Renal pelvis (tissue), 4 donors: ENCODE results near the gene SRP68. TPM values are rescaled to one million over a fixed set of nuclear protein-coding genes. Genes with fewer than 3 reads are reported as not detected.
"Not testable (repeated sequence)": the region's sequence is repeated elsewhere in the genome, so short reads cannot be mapped to it uniquely, and the experiment has no call there.

Source experiments
- DNase-seq: peaks from one replicate; pipeline ENCODE4 v3.0.0-alpha.2; 2013
- polyA plus RNA-seq, 3 donors: library from polyadenylated mRNA; unstranded; fragments of 120-200 nt; gene quantifications; one replicate each; pipeline ENCODE4 v1.2.1, GENCODE V29; 2013; ENCODE audit not compliant: insufficient read length in 3 of 3

Gene SRP68
- polyA plus RNA-seq, 3 donors: 97.6 to 109 (median 106) TPM

DNA sequence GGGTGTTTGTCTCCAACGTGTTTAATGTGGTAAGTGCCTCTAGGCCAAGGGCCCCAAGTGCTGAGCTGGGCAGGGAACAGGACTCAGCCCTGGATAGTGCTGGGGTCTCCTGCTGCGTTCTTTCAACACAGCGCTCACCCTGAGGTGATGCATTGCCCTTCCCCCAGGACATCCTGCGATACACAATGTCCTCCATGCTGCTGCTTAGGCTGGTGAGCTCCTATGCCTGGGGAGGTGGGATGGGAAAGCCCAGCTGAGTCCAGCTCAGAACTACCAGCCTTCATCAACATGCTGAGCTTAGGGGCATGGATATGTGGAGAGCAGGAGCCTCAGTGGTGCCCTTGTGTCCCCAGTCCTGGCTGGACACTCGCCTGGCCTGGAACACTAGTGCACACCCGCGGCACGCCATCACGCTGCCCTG, 7.2 kb upstream of the SRP68 start:
- no peak for DNase-seq

DNA sequence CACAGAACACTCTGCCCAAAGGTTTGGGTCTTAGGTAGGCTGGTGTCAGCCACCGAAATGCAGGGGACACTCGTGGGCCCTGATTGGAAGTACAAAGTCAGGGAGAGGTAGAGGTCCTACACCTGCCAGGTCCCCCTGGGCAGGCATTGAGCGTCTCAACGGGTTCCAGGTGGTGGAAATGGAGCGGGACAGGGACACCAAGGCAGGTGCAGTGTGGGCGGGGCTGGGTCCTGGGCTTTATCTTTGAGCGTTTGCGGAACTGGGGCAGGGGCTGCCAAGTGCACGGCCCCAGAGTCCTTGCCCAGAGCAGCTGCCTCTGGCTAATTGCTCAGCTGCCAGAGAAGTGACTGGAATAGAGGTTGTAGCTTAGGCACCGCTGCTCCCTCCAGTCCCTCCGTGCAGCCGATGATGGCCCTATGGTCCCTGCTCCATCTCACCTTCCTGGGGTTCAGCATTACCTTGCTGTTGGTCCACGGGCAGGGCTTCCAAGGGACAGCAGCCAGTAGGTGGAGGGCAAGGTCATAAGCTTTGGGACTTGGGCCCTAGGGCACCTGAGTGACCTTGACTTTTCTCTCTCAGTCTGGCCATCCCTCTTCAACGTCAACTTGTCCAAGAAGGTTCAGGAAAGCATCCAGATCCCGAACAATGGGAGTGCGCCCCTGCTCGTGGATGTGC, 6.7 kb upstream of the SRP68 start, which contains the start of gene ZACN:
TSS of gene ZACN (plus strand) at position 323 of the 675 bp plus-strand sequence. CDS start at position 406, 83 bp downstream.
- no peak for DNase-seq

DNA sequence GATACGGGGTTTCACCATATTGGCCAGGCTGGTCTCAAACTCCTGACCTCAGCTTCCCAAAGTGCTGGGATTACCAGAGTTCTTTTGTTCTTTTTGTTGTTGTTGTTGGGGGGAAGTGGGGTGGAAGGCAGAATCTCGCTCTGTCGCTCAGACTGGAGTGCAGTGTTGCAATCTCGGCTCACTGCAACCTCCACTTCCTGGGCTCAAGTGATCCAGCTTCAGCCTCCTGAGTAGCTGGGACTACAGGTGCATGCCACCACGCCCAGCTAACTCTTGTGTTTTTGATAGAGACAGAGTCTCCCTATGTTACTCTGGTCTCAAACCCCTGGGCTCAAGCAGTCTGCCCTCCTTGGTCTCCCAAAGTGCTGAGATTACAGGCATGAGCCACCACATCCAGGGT, 6.1 kb upstream of the SRP68 start:
- not testable (repeated sequence) for DNase-seq

DNA sequence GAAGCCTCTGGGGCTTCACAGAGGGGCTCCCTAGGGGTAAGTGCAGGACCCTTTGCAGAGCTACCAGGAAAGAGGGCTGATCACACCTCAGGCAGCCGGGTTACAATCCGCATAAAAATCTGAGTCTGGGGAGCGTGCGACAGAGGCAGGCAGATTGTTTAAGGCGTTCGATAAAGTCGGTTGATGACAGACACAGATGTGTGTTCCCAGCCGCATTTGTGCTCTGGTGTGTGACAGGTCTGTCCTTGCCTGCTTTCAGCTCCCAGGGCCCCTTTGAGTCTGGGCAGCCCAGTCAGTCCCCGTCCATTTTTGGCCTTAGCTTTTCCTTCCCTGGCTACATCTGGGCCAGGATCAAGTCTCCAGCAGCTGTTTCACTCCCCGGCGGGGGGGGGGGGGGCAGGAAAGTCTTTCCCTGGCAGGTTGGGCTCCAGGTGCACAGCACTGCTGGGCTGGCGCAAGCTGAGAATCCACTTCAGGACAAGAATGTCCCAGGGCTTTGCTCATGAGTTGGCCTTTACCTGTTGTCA, 5.3 kb upstream of the SRP68 start:
- no peak for DNase-seq

- DNase-seq: no peak
These were observed 4.7 kb upstream of the SRP68 start for GRCh38 chr17:76076765-76077583.

- DNase-seq: no peak
These were observed 3.9 kb upstream of the SRP68 start for GRCh38 chr17:76076146-76076764.

GRCh38 chr17:76075364-76076145, 3.2 kb upstream of the SRP68 start:
- DNase-seq: no peak

GRCh38 chr17:76074390-76075363, 2.4 kb upstream of the SRP68 start, which contains the start of gene GALR2:
Gene GALR2, plus strand, starts transcription at chr17:76074781. Its CDS starts 103 bp downstream, at chr17:76074884.
- DNase-seq: no peak

DNA sequence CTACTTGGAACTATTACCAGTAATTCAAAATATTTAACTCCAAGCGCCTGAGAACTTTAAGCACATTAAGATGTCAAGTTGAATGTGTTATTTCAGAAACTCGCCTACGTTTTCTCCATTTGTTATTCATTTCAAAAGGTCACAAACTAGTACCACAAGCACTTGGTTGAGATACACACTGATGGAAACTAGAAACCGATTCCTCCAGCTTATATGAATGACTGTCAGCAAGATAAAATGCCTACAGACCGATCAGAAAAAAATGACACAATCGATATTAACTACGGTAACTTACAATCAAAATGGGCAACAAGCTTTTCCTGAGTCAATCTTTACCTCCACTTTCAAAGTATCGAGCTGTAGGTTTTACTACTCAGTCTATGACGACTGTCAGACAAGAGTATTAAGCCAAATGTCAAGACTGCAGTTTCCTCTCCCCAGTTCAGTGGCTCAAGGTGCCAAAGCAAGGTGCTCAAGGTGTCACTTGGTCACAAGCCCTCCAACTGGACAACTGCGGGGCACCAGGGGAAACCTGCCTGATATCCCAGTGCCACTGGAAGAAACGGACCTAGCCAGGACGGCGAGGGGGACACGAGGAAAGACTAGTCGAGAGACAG, 678 bp downstream of the SRP68 start:
- DNase-seq: no peak

DNA sequence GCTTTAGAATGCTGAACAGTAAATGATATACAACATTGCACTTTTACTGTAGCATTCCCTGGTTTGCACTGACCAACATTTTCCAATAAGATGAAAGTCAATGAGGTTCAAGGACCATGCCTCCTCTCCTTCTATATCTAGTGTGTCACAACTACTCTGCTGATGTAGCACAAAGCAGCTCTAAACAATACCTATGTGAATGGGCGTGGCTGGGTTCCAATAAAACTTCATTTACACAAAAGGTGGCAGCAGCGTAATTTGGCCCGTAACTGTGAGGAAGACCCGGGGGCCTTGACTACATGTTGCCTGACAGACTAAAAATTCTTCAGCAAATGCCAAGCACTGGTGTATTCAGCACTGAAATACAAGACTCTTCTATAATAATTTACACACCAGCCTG, 6.5 kb downstream of the SRP68 start:
- DNase-seq: no peak

DNA sequence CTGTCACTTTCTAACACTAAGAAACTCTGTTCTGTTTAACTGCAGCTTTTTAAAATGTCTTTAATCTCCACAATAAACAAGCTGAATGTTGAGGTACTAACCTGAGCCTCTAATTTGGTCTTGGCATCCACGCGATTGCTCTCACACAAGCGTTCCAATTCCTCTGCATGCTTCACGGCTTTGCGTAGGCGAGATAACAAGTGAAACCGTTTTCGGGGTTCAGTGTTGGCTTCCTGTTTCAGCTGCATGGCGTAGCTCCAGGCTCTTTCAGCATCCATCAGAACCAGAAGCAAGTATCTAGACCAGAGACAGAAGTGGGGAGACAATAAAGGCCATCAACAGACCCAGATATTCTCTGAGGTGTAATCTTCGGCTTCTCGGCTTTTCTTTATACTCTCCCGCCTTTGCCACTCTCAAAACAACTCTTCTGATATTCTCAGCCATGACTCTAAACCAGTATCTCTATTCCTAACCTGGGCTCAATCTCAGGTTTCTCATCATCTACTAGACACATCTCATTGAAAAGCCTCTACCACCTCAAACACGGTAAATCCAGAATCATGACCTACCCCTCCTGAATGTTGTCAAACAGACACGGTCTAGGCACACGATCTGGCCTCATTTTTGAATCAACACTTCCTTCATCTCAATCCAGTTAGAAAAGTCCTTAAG, 8.3 kb downstream of the SRP68 start:
- DNase-seq: no peak

DNA sequence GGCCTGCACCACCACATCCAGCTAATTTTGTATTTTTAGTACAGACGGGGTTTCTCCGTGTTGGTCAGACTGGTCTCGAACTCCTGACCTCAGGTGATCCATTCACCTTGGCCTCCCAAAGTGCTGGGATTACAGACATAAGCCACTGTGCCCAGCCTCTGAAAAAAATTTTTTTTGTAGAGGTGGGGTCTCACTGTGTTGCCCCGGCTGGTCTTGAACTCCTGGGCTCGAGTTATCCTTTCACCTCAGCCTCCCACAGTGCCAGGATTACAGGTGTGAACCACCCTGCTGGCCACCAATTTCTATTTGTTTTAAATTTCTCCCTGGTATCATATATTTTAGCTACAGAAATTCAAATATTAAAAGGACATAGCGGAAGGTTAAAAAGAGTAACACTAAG, 14.1 kb downstream of the SRP68 start:
- not testable (repeated sequence) for DNase-seq

GRCh38 chr17:76056882-76057281, 15.4 kb downstream of the SRP68 start:
- DNase-seq: no peak

GRCh38 chr17:76054112-76054476, 18.2 kb downstream of the SRP68 start:
- DNase-seq: no peak

GRCh38 chr17:76053246-76054111, 18.8 kb downstream of the SRP68 start:
- no peak for DNase-seq

GRCh38 chr17:76051561-76051960, 20.8 kb downstream of the SRP68 start:
- DNase-seq: no peak

DNA sequence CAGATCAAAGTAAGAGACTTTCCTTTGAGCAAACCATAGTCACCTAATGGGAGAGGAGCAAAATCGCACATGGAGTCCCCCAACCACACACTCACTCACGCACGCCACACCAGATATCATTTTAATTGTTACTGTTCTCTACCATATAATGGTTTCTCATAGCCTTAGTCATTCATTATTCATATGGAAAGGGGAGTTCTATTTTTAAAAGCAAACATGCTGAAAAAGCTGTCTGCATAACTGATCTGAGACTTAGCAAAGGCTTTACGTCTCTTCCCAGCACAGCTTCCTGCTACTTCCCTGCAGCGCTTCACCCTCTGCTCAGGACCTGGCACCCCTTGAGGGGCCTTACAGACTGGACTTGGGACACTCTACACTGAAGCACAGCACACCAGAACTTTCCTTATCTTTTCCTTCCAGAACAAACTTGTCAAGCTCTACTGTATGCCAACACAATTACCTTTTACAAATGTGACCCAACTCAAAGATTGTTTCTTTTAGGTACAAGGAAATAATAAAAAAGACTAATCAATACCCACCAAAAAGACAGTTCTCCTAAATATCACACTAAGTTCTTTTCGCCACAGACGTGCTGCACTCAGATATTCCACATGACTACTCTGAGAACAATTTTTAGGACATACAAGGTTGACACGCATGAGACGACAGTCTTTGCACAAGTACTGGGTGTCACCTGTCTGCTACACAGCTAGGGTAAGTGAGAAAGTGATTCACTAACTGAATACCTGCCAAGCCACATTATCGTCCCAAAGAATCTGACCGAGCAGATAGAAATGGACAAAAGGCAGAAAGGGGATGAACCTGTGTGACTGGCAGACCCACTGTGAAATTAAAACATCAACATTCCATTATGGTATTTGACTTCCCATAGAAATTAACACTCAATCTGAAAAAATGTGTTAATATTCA, 21.5 kb downstream of the SRP68 start:
- no peak for DNase-seq
